Sigmoid colon (tissue), 4 donors: ENCODE data around the gene TTLL3.

Experiments
- CTCF ChIP-seq, 4 experiments: fragments of 450-650 bp in 3 of 4; fragments of 200-600 bp in 1 of 4; IDR thresholded peaks; one replicate each; pipeline ENCODE4 v1.5.1; 2016 to 2019; ENCODE audit warnings: antibody characterized with exemption in 4 of 4, mild to moderate bottlenecking in 3 of 4, moderate library complexity in 2 of 4
- EP300 ChIP-seq, 4 donors: sonication (generic); formaldehyde crosslinking; IDR thresholded peaks; one replicate each; pipeline ENCODE4 v1.6.1; 2017; ENCODE audit warnings: antibody characterized with exemption in 4 of 4
- POLR2AphosphoS5 ChIP-seq, 4 donors: sonication (generic); formaldehyde crosslinking; IDR thresholded peaks; one replicate each; pipeline ENCODE4 v1.6.1; 2017; ENCODE audit warnings: antibody characterized with exemption in 4 of 4

GRCh38 chr3:9861626-9862130, 51.6 kb downstream of the TTLL3 start:
- TF ChIP-seq POLR2AphosphoS5 (IDR thresholded peaks at IDR 0.05): no peak
- no peak for TF ChIP-seq EP300 (IDR thresholded peaks at IDR 0.05)
- TF ChIP-seq CTCF (IDR thresholded peaks at IDR 0.05): no peak
